ENCODE measurements around the gene STAT2. TPM values are rescaled to one million over a fixed set of nuclear protein-coding genes. Genes with fewer than 3 reads are reported as not detected.

STAT2 gene
- total RNA-seq, 1 donor from 2014 or later, result 41.1 TPM

DNA sequence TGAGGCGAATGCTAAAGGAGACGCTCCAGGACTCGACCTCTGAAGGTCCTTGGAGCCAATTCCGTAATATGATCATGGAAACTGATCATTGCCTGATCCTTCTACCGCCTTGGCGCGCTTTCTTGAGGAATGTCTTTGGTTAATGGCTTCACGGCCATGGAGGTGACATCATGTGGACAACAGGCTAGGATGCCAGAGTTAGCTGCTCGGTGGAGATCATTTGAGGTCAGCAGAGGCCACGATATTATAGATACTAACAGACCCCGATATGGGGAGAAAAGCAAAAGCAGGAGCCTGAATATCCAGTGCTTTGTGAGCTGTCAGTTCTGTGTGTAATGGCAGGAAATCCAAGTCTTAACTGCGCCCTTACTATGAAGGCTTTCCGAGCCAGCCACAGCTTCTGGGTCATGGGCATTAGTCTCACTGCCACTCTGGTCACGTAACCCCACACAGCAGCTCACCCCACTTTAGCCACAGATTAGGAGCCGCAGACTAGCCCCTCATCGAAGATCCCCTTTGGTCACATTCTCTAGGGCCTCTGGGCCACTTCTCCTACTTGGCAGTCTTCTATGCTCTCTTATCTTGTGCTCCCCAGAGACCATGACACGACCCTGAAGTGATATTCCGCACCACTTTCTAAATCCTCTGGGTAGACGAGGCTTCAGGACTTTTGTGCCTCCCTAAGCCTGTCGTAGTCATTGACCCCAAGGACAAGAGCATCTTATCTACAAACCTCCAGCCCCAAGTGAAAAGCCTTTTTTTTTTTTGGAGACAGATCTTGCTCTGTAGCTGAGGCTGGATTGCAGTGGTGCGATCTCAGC, 59.1 kb downstream of the STAT2 start:
- intact Hi-C loops (cut with DNase I), result loop anchor here (2.0 kb wide), 1 partner anchor 34 kb away; the partner anchor contains the start of gene COQ10A
- DNase-seq (ENCODE audit: low spot score), result no peak

DNA sequence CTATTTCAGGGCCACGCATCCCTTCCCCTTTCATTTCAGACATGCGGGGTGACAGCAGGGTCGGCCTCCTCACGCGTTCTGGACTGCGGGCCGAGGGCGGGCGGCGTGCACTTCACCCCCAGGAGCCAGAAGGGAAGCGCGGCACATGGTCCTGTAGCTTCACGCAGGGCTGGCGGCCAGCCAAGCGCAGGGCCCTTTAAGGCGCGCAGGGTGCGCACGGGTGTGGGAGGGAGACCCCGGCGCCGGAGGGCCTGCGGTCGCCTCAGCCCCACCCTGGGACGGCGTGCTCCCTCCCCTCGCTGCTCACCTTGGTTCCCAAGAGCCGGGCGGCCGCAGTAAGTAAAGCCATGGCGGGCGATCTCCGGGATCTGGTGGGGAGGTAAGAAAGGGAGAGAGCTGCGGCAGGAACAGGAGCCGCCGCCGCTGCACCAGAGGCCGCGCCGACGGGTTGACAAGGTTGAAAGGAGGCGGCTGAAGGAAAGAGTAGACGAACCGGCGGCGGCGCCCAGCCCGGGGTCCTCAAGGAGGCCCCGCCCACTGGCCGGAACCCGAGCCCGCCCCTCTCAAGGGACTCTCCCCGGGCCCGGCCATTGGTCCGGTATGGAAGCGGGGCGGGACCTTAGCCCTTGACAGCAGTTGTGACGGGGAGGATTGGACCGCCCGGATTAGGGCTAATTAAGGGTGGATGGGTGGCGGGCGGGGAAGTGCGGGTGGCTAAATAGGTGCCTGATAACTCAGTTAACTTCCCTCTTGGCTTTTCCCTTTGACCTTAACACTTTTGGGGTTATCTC, 59.9 kb downstream of the STAT2 start, which contains the start of gene CS:
CS (minus strand) TSS at position 478 of the 791 bp plus-strand sequence; CDS start at position 349, 129 bp downstream.
- intact Hi-C loops (cut with DNase I), result loop anchor here (2.0 kb wide), 1 partner anchor 33 kb away; the partner anchor contains the start of gene COQ10A
- DNase-seq (ENCODE audit: low spot score), result peak; percentile 100

DNA sequence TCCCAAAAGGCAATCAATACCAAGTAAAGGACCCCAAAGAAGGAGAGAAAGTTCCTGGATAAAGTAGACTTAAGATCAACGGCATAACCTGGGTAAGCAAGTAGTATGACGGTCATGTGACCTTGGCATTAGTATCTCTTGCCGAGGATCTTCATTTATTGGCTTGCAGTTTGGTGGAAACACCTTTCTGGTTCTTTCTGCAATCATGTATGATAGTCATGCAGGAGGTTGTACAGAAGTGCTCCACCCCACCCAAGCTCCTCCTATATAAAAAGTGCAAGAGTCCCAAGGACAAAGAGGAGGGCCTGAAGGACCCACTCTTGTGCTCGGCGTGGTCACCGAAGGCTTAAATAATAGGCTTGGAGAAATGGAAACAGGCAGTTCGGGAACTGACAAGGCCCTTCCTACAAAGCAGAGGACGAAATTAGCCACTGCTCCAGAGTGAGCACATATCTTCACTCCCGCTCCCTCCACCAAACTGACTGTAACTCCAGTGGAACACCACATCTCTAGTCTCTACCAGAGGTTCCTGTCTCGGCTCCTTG, 60.5 kb downstream of the STAT2 start:
- no peak for DNase-seq (ENCODE audit: low spot score)
- intact Hi-C loops (cut with DNase I), result no loop called here

DNA sequence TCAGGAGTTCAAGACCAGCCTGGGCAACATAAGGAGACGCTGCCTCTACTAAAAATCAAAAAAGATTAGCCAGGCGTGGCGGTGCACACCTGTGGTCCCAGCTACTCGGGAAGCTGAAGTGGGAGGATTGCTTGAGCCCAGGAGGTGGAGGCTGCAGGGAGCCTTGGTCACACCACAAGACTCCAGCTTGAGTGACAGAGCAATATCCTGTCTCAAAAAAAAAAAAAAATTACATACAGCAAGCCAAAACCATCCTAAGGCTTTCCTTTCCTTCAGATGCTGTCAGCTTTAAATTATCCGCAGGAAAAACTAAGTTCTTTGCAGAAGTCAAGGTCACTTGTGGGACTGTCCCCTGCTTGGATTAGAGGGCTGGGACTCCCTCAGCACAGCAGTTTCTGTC, 61.1 kb downstream of the STAT2 start:
- intact Hi-C loops (cut with DNase I), result no loop called here
- DNase-seq (ENCODE audit: low spot score), result no peak

DNA sequence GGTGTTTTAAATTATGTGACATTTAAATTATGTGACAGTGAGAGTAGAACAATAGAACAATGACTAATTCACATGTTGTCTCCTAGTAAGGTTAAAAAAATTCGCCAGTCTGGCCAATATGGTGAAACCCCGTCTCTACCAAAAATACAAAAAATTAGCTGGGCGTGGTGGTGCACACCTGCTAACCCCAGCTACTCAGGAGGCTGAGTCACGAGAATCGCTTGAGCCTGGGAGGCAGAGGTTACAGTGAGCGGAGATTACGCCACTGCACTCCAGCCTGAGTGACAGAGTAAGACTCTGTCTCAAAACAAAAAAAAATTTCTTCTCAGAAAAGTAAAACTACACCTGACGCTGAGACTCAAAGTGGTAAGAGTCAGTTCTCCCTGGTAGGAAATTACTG, 62.5 kb downstream of the STAT2 start:
- intact Hi-C loops (cut with DNase I), result no loop called here
- no peak for DNase-seq (ENCODE audit: low spot score)

DNA sequence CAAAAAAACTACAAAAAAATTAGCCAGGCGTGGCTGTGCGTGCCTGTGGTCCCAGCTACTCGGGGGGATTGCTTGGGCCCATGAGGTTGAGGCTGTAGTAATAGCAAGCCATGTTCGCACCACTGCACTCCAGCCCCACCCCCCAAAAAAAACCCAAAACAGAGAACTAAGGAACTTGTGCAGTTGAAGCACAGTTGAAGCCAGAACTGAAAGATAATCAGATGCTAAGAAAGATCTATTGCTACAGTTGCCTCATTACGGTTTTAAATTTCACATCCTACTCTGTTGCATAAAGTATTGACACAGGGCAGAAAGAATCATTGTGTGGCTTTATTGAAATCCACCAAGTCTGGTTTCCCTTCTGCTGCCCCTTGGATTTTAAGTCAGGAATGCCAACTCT, 63.6 kb downstream of the STAT2 start:
- intact Hi-C loops (cut with DNase I), result no loop called here
- DNase-seq (ENCODE audit: low spot score), result no peak

DNA sequence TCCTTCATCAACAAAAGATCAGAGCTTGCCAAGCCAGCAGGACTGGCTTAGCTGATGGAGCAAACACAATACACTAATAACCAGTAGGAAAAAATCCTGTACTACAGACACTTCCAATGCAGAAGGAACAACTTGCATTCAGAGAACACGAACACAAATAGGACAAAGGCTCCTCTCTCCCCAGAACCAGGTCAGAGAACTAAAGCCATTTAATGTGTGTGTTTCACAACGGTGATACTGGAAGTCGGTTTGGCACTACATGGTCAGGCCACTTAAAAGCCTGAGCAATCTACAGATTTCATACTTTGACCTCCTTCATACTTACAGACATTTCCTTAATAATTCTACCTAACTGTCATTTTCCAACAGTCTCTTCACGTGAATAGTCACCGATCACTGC, 66.1 kb downstream of the STAT2 start:
- intact Hi-C loops (cut with DNase I), result no loop called here
- DNase-seq (ENCODE audit: low spot score), result no peak

Other genes starting within 250 kb of the STAT2 start
- 1,517 TPM for gene RPL41, start 243.5 kb downstream of the STAT2 start, total RNA-seq
- gene ZC3H10, start 241.8 kb downstream of the STAT2 start, total RNA-seq, result 6.0 TPM
- 36.2 TPM for gene ESYT1, start 231.8 kb downstream of the STAT2 start, total RNA-seq
- 37.6 TPM for gene MYL6B, start 207.5 kb downstream of the STAT2 start, total RNA-seq
- gene MYL6, start 201.7 kb downstream of the STAT2 start, total RNA-seq, result 792 TPM
- gene SMARCC2, start 170.6 kb downstream of the STAT2 start, total RNA-seq, result 71.5 TPM
- 40.7 TPM for gene RNF41, start 138.2 kb downstream of the STAT2 start, total RNA-seq
- gene NABP2, start 135.8 kb downstream of the STAT2 start, total RNA-seq, result 19.6 TPM
- not detected for gene SLC39A5, start 130.1 kb downstream of the STAT2 start, total RNA-seq
- gene ANKRD52, start 101.7 kb downstream of the STAT2 start, total RNA-seq, result 28.8 TPM
- 86.8 TPM for gene COQ10A, start 93.2 kb downstream of the STAT2 start, total RNA-seq
- gene CS, start 59.8 kb downstream of the STAT2 start, total RNA-seq, result 570 TPM
- 38.0 TPM for gene CNPY2, start 44.1 kb downstream of the STAT2 start, total RNA-seq
- 46.3 TPM for gene PAN2, start 26.1 kb downstream of the STAT2 start, total RNA-seq
- gene IL23A, start 21.2 kb downstream of the STAT2 start, total RNA-seq, result not detected
- gene APOF, start 2.8 kb upstream of the STAT2 start, total RNA-seq, result not detected
- gene TIMELESS, start 89.3 kb upstream of the STAT2 start, total RNA-seq, result 2.0 TPM
- 0.48 TPM for gene MIP, start 94.5 kb upstream of the STAT2 start, total RNA-seq
- gene SPRYD4, start 108.5 kb upstream of the STAT2 start, total RNA-seq, result 3.3 TPM
- 0.38 TPM for gene GLS2, start 128.1 kb upstream of the STAT2 start, total RNA-seq
- 23.0 TPM for gene RBMS2, start 161.7 kb upstream of the STAT2 start, total RNA-seq

Data from cardiac septum (tissue), 1 donor.